Measurements from ENCODE around the gene TMEM151B. TPM values are rescaled to one million over a fixed set of nuclear protein-coding genes. Genes with fewer than 3 reads are reported as not detected.

Gene TMEM151B
- total and polyA plus RNA-seq, 2 donors (not counting 1 experiment from before 2014, with no cell fraction given): 0.01 to 0.10 TPM

DNA sequence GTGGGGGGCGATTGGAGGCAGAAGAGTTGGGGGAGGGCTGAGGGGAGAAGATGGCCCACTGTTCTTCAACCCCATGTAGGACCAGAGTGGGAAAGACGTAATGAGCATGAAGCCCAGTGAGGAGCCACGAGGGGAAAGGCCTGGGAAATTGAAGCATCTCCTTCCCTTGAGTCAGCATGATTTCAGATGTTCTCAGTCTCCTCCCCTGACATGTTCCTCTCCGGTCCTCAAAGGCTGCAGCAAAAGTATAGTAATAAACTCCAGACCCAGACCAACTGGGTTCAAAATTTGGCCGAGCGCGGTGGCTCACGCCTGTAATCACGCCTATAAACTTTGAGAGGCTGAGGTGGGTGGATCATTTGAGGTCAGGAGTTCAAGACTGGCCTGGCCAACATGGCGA is 3.0 kb upstream of the TMEM151B start:
- WGBS (ENCODE audit: insufficient coverage): 80% methylated on average over 3 of the region's 10 CpGs
- ChIA-PET CTCF (interaction anchor here (0.7 to 5.5 kb wide), 14 partner anchors 8 to 94 kb away, joined by 3 to 107 read pairs (median 10); partner anchors contain the start of genes AARS2 and SLC35B2), POLR2A (interaction anchor here (0.6 to 1.4 kb wide), 2 partner anchors 72 to 164 kb away, joined by 4 to 7 read pairs; no protein-coding TSS in a partner anchor)
- Histone ChIP-seq H3K27ac (ENCODE audit: low read length in 2 of 2) (no peak overlapping the region), H3K27me3 (replicated peaks in 1 of 4; ENCODE audit: control extremely low read depth in 1 of 4, control insufficient read depth in 3 of 4, insufficient read depth in 4 of 4, low read length in 3 of 4) (peaks cover 0 to 26% (median 15%) of the 10 kb centered on the region in 4 experiments), H4K20me1 (ENCODE audit: control insufficient read depth, insufficient read depth, low read length, poor library complexity, severe bottlenecking) (peaks cover 12% of the 10 kb centered on the region), H3K4me2 (replicated peaks; ENCODE audit: low read depth, low read length, poor library complexity, severe bottlenecking) (no peak overlapping the region), H3K4me1 (ENCODE audit: control insufficient read depth in 2 of 2, insufficient read depth in 2 of 2, low read length in 2 of 2) (peaks cover 31 to 47% of the 10 kb centered on the region in 2 donors), H3K36me3 (replicated peaks in 1 of 2; ENCODE audit: control extremely low read depth in 1 of 2, control insufficient read depth in 1 of 2, extremely low read depth in 1 of 2, insufficient read depth in 2 of 2, low read length in 1 of 2) (peaks cover 0 to 9% of the 10 kb centered on the region in 2 experiments), H3K79me2 (ENCODE audit: control insufficient read depth, insufficient read depth, low read length) (peaks cover 27% of the 10 kb centered on the region), H3K9ac (ENCODE audit: low read length) (no peak overlapping the region), H3K4me3 (ENCODE audit: control extremely low read depth in 1 of 5, extremely low read depth in 1 of 5, insufficient read depth in 1 of 5, low read depth in 2 of 5, low read length in 4 of 5) (no peak overlapping the region), H2AFZ (ENCODE audit: insufficient read depth, low read depth, low read length, poor library complexity, severe bottlenecking) (no peak overlapping the region), H3K9me3 (ENCODE audit: control extremely low read depth in 1 of 3, control insufficient read depth in 2 of 3, insufficient read depth in 1 of 3, low read length in 2 of 3) (no peaks in the 10 kb centered on the region)
- peaks cover 18% of the 10 kb centered on the region for H3K27me3 Mint-ChIP-seq
- intact Hi-C loops (cut with micrococcal nuclease): loop anchor here (5.0 kb wide), 1 partner anchor 120 kb away; the partner anchor contains the start of gene CDC5L
- peak; percentile 27 for DNase-seq
- H3K4me1 Mint-ChIP-seq: peaks cover 52% of the 10 kb centered on the region
- no peak for ATAC-seq (ENCODE audit: low read depth)
- no peak overlapping the region for H3K4me3 Mint-ChIP-seq
- peak overlapping the region; percentile 100 for H3K27ac Mint-ChIP-seq
- no peak for TF ChIP-seq EZH2 (IDR thresholded peaks at IDR 0.05; ENCODE audit: borderline replicate concordance, insufficient read depth, low read depth, low read length, poor library complexity, severe bottlenecking)
- TF ChIP-seq CTCF (IDR thresholded peaks at IDR 0.05): no peak
- H3K9me3 Mint-ChIP-seq (ENCODE audit: insufficient read depth): no peaks in the 10 kb centered on the region

- no peak overlapping the region for H3K9ac ChIP-seq (ENCODE audit: low read length)
- Mint-ChIP-seq H3K4me3 (no peak overlapping the region), H3K27me3 (peaks cover 27% of the 10 kb centered on the region), H3K9me3 (ENCODE audit: insufficient read depth) (no peaks in the 10 kb centered on the region), H3K4me1 (peaks cover 43% of the 10 kb centered on the region), H3K27ac (no peak overlapping the region)
- H4K20me1 ChIP-seq (ENCODE audit: control insufficient read depth, insufficient read depth, low read length, poor library complexity, severe bottlenecking): peaks cover 3% of the 10 kb centered on the region
- peaks cover 23 to 38% of the 10 kb centered on the region in 2 donors for H3K4me1 ChIP-seq (ENCODE audit: control insufficient read depth in 2 of 2, insufficient read depth in 2 of 2, low read length in 2 of 2)
- H3K27ac ChIP-seq (ENCODE audit: low read length in 2 of 2): no peak overlapping the region
- no peaks in the 10 kb centered on the region for H3K36me3 ChIP-seq (replicated peaks in 1 of 2; ENCODE audit: control extremely low read depth in 1 of 2, control insufficient read depth in 1 of 2, extremely low read depth in 1 of 2, insufficient read depth in 2 of 2, low read length in 1 of 2)
- ATAC-seq (ENCODE audit: low read depth) (no peak), DNase-seq (peak; percentile 82)
- intact Hi-C loops (cut with micrococcal nuclease): loop anchor here (1.0 to 5.0 kb wide), 5 partner anchors 36 to 1043 kb away; partner anchors contain the start of gene CDC5L
- WGBS (ENCODE audit: insufficient coverage): 36% methylated on average over 3 of the region's 5 CpGs
- POLR2A ChIA-PET: interaction anchor here (0.9 to 1.6 kb wide), 3 partner anchors 21 to 72 kb away, joined by 3 to 5 read pairs (median 4); partner anchors contain the start of gene HSP90AB1
- no peak overlapping the region for H2AFZ ChIP-seq (ENCODE audit: insufficient read depth, low read depth, low read length, poor library complexity, severe bottlenecking)
- CTCF ChIA-PET: interaction anchor here (0.5 to 5.5 kb wide), 21 partner anchors 10 to 170 kb away, joined by 3 to 107 read pairs (median 5); partner anchors contain the start of genes AARS2, HSP90AB1 and SLC35B2
- TF ChIP-seq CTCF (IDR thresholded peaks at IDR 0.05) (peak; percentile 93), EZH2 (IDR thresholded peaks at IDR 0.05; ENCODE audit: borderline replicate concordance, insufficient read depth, low read depth, low read length, poor library complexity, severe bottlenecking) (no peak)
- H3K4me3 ChIP-seq (ENCODE audit: control extremely low read depth in 1 of 5, extremely low read depth in 1 of 5, insufficient read depth in 1 of 5, low read depth in 2 of 5, low read length in 4 of 5): no peak overlapping the region
- H3K4me2 ChIP-seq (replicated peaks; ENCODE audit: low read depth, low read length, poor library complexity, severe bottlenecking): no peak overlapping the region
- H3K79me2 ChIP-seq (ENCODE audit: control insufficient read depth, insufficient read depth, low read length): peaks cover 18% of the 10 kb centered on the region
- no peaks in the 10 kb centered on the region for H3K9me3 ChIP-seq (ENCODE audit: control extremely low read depth in 1 of 3, control insufficient read depth in 2 of 3, insufficient read depth in 1 of 3, low read length in 2 of 3)
- H3K27me3 ChIP-seq (replicated peaks in 1 of 4; ENCODE audit: control extremely low read depth in 1 of 4, control insufficient read depth in 3 of 4, insufficient read depth in 4 of 4, low read length in 3 of 4): peaks cover 0 to 35% (median 23%) of the 10 kb centered on the region in 4 experiments
These were observed 2.1 kb upstream of the TMEM151B start for GRCh38 chr6:44268095-44268628.
